HCT116 (cell line): ENCODE results near the gene ADAM8. TPM values are rescaled to one million over a fixed set of nuclear protein-coding genes. Genes with fewer than 3 reads are reported as not detected.

Experiments used
- ATAC-seq: fragments of 200-7000 bp; cut with Tn5 transposase; 2 replicates; pipeline ENCODE4 v1.9.1; 2020; ENCODE audit warnings: mild to moderate bottlenecking, moderate library complexity
- BruUV-seq: library from RNA; stranded (reverse); fragments of 400-500 nt; replicated peaks from 2 replicates; lab custom pipeline; 2021; lab: Mats Ljungman, UMichigan
- CTCF ChIA-PET: fragments of 300-600 bp; sonication (Branson Sonifier 250); formaldehyde crosslinking; loops from one replicate; lab custom pipeline; 2021; ENCODE audit warnings: antibody characterized with exemption; lab: Charles Lee
- POLR2A ChIA-PET: fragments of 300-600, 350-600 bp; sonication (Branson Sonifier 250); formaldehyde crosslinking; loops from one replicate; lab custom pipeline; 2021; ENCODE audit warnings: antibody characterized with exemption; lab: Charles Lee
- RAD21 ChIA-PET, 2 experiments: fragments of 300-600 bp; sonication (Branson Sonifier 250); formaldehyde crosslinking; loops; one replicate each; lab custom pipeline; 2023; ENCODE audit warnings: low total read pairs in 2 of 2; ENCODE audit not compliant: uncharacterized antibody in 2 of 2, unreplicated experiment in 2 of 2, low non-redundant PET in 1 of 2; lab: Charles Lee
- DNase-seq: peaks from one replicate; pipeline ENCODE4 v3.0.0-alpha.2; 2010; ENCODE audit warnings: low read depth, low spot score
- H2AFZ ChIP-seq: fragments of 200-600 bp; shearing (Covaris generic), sonication (generic); 2 replicates; pipeline ENCODE4 v1.6.1; 2017; ENCODE audit warnings: low read depth, mixed run types, mixed read lengths, antibody characterized with exemption, low read length; ENCODE audit not compliant: poor library complexity, severe bottlenecking
- H3K27ac ChIP-seq: 2 replicates; pipeline ENCODE4 v1.5.1; 2012; ENCODE audit warnings: low read depth, low read length
- H3K27me3 ChIP-seq: fragments of 200-600 bp; sonication (generic); 2 replicates; pipeline ENCODE4 v1.6.1; 2016; ENCODE audit warnings: mixed run types, low read length, mixed read lengths; ENCODE audit not compliant: insufficient read depth
- H3K36me3 ChIP-seq, 2 experiments: fragments of 200-500 bp in 1 of 2; fragments of 200-600 bp in 1 of 2; sonication (Bioruptor generic) in 1 of 2; sonication (generic) in 1 of 2; 2 replicates each; pipeline versions ENCODE4 v1.5.1 to v1.6.1; 2014 to 2016; ENCODE audit warnings: low read length in 2 of 2, inconsistent platforms in 1 of 2, mixed read lengths in 1 of 2, mixed run types in 1 of 2; ENCODE audit not compliant: insufficient read depth in 2 of 2, control insufficient read depth in 1 of 2
- H3K4me1 ChIP-seq, 2 experiments: fragments of 200-600 bp in 1 of 2; sonication (generic) in 1 of 2; 2 replicates each; pipeline versions ENCODE4 v1.5.1 to v1.6.1; 2012 to 2017; ENCODE audit warnings: low read length in 2 of 2, inconsistent platforms in 1 of 2, mild to moderate bottlenecking in 1 of 2, mixed read lengths in 1 of 2, mixed run types in 1 of 2, moderate library complexity in 1 of 2; ENCODE audit not compliant: insufficient read depth in 2 of 2, control insufficient read depth in 1 of 2
- H3K4me2 ChIP-seq: fragments of 200-600 bp; sonication (generic); 2 replicates; pipeline ENCODE4 v1.6.1; 2017; ENCODE audit warnings: mixed run types, low read length, mixed read lengths
- H3K4me3 ChIP-seq, 2 experiments: fragments of 200-600 bp in 1 of 2; sonication (generic) in 1 of 2; replicated peaks in 1 of 2; 2 replicates each; pipeline ENCODE4 v1.5.1; 2011 to 2016; ENCODE audit warnings: low read length in 2 of 2, control low read depth in 1 of 2, low read depth in 1 of 2, mild to moderate bottlenecking in 1 of 2, mixed read lengths in 1 of 2, mixed run types in 1 of 2
- H3K79me2 ChIP-seq: fragments of 200-600 bp; sonication (generic); 2 replicates; pipeline ENCODE4 v1.6.1; 2017; ENCODE audit warnings: mild to moderate bottlenecking, mixed run types, low read length, moderate library complexity, mixed read lengths; ENCODE audit not compliant: insufficient read depth
- H3K9ac ChIP-seq: fragments of 200-600 bp; sonication (generic); 2 replicates; pipeline ENCODE4 v1.6.1; 2016; ENCODE audit warnings: low read length, mixed read lengths
- H3K9me2 ChIP-seq: fragments of 200-600 bp; sonication (generic), shearing (Covaris generic); 2 replicates; pipeline ENCODE4 v1.6.1; 2017; ENCODE audit warnings: mixed run types, mild to moderate bottlenecking, moderate library complexity; ENCODE audit not compliant: insufficient read depth
- H3K9me3 ChIP-seq, 2 experiments: fragments of 200-500 bp in 1 of 2; fragments of 200-600 bp in 1 of 2; sonication (Bioruptor generic) in 1 of 2; sonication (generic) in 1 of 2; 2 replicates each; pipeline ENCODE4 v1.6.1; 2014 to 2017; ENCODE audit warnings: low read length in 2 of 2, mixed read lengths in 2 of 2, inconsistent platforms in 1 of 2, low read depth in 1 of 2, mild to moderate bottlenecking in 1 of 2, mixed run types in 1 of 2, moderate library complexity in 1 of 2; ENCODE audit not compliant: control insufficient read depth in 1 of 2, insufficient read depth in 1 of 2
- H4K20me1 ChIP-seq: fragments of 200-600 bp; sonication (generic), shearing (Covaris generic); 2 replicates; pipeline ENCODE4 v1.6.1; 2017; ENCODE audit warnings: mixed run types, mild to moderate bottlenecking, moderate library complexity; ENCODE audit not compliant: insufficient read depth
- EGR1 ChIP-seq: IDR thresholded peaks from 2 replicates; pipeline ENCODE4 v1.6.1; 2012; ENCODE audit warnings: low read depth
- EZH2 ChIP-seq: fragments of 200-600 bp; sonication (generic); IDR thresholded peaks from 2 replicates; pipeline ENCODE4 v1.6.1; 2017; ENCODE audit warnings: antibody characterized with exemption, mixed run types
- EZH2phosphoT487 ChIP-seq: fragments of 200-600 bp; IDR thresholded peaks from 2 replicates; pipeline ENCODE4 v1.6.1; 2018; ENCODE audit warnings: antibody characterized with exemption, borderline replicate concordance
- FOSL1 ChIP-seq: IDR thresholded peaks from 2 replicates; pipeline ENCODE4 v1.6.1; 2012; ENCODE audit warnings: low read depth
- JUND ChIP-seq: IDR thresholded peaks from 2 replicates; pipeline ENCODE4 v1.6.1; 2012
- POLR2A ChIP-seq: IDR thresholded peaks from 2 replicates; pipeline ENCODE4 v1.7.0; 2011; ENCODE audit warnings: borderline replicate concordance; ENCODE audit not compliant: insufficient read depth, insufficient read length; ENCODE audit errors: extremely low read depth
- POLR2AphosphoS5 ChIP-seq: IDR thresholded peaks from 2 replicates; pipeline ENCODE4 v1.6.1; 2011; ENCODE audit warnings: mild to moderate bottlenecking, low read depth, low read length, moderate library complexity
- RAD21 ChIP-seq: IDR thresholded peaks from 2 replicates; pipeline ENCODE4 v1.6.1; 2012; ENCODE audit warnings: low read depth, mild to moderate bottlenecking
- SIN3A ChIP-seq: IDR thresholded peaks from 2 replicates; pipeline ENCODE4 v1.6.1; 2012; ENCODE audit warnings: low read depth
- SRF ChIP-seq: IDR thresholded peaks from 2 replicates; pipeline ENCODE4 v1.6.1; 2012; ENCODE audit warnings: low read depth
- TCF7L2 ChIP-seq: IDR thresholded peaks from 2 replicates; pipeline ENCODE4 v1.7.0; 2011; ENCODE audit warnings: borderline replicate concordance, inconsistent platforms; ENCODE audit not compliant: insufficient read depth, insufficient read length; ENCODE audit errors: extremely low read depth
- ZFX ChIP-seq: fragments of 450-650 bp; IDR thresholded peaks from 2 replicates; pipeline ENCODE4 v1.6.1; 2017
- intact Hi-C: fragments of 100-400 bp; cut with micrococcal nuclease; formaldehyde crosslinking; loops from 2 replicates; pipeline ENCODE4 v1.10.0; 2022
- total RNA-seq: library from RNA; stranded (reverse); gene quantifications from one replicate; pipeline ENCODE4 v1.2.1, GENCODE V29; 2021; ENCODE audit not compliant: unreplicated experiment
- TF ChIP-seq, protein P1 (sequence below): IDR thresholded peaks from 2 replicates; pipeline ENCODE4 v1.6.1; 2011; ENCODE audit warnings: mild to moderate bottlenecking, low read length, moderate library complexity; ENCODE audit not compliant: insufficient replicate concordance; ENCODE audit errors: extremely low read depth
- TF ChIP-seq, protein P2 (sequence below): IDR thresholded peaks from 2 replicates; pipeline ENCODE4 v1.6.1; 2012
- TF ChIP-seq, protein P3 (sequence below): IDR thresholded peaks from 2 replicates; pipeline ENCODE4 v1.6.1; 2012

Gene ADAM8
- total RNA-seq, 1 experiment from 2014 or later, result 4.1 TPM

DNA sequence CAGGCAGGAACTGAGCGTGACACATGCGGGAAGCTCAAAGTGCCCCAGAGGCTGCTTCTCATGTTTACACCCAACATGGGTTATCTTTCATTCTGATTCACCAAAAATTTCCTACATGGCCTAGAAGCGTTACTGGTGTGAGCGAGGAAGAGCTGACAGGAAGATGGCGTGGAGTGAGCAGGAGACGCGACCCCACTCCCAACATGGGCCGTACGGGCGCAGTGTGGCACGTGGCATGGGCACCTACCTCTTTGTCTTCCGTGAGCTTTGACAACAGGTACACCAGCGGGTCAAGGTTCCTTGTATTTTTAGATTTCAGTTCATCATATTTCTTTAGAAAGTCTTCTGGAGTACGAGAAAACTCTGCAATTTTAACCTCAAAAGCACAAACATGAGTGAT lies 23.1 kb upstream of the ADAM8 start (continued):
- TF ChIP-seq, protein P1, sequence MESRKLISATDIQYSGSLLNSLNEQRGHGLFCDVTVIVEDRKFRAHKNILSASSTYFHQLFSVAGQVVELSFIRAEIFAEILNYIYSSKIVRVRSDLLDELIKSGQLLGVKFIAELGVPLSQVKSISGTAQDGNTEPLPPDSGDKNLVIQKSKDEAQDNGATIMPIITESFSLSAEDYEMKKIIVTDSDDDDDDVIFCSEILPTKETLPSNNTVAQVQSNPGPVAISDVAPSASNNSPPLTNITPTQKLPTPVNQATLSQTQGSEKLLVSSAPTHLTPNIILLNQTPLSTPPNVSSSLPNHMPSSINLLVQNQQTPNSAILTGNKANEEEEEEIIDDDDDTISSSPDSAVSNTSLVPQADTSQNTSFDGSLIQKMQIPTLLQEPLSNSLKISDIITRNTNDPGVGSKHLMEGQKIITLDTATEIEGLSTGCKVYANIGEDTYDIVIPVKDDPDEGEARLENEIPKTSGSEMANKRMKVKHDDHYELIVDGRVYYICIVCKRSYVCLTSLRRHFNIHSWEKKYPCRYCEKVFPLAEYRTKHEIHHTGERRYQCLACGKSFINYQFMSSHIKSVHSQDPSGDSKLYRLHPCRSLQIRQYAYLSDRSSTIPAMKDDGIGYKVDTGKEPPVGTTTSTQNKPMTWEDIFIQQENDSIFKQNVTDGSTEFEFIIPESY, result no peak

DNA sequence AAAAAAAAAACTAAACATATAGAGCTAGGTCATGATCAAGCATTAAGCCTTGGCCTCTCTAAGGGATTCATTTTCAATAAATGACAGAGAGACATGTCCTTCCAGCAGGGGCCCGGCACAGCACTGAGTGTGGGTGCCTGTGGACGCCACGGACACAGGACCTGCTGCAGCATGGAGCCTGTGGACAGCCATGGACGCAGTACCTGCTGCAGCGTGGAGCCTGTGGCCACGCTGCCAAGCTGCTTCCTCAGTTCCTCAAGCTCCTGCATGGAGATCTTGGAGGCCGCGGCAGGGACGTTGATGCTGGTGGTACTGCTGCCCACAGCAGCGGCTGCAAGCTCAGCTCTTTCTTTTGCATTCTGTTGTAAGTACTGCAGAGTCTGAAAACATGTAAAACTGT lies 22.6 kb upstream of the ADAM8 start:
- Histone ChIP-seq H4K20me1 (no peaks in the 10 kb centered on the region), H3K4me3 (no peak overlapping the region), H3K9me2 (no peaks in the 10 kb centered on the region), H3K4me2 (no peak overlapping the region), H3K9me3 (no peaks in the 10 kb centered on the region), H2AFZ (no peak overlapping the region), H3K36me3 (peaks cover 0 to 4% of the 10 kb centered on the region in 2 experiments; a peak in 3 of 4 replicates), H3K79me2 (peaks cover 18% of the 10 kb centered on the region), H3K27me3 (no peaks in the 10 kb centered on the region), H3K9ac (no peak overlapping the region), H3K4me1 (no peaks in the 10 kb centered on the region), H3K27ac (no peak overlapping the region)
- no peak for DNase-seq
- RAD21 ChIA-PET, result no interaction called here
- POLR2A ChIA-PET, result no interaction called here
- no TSS peak for BruUV-seq
- CTCF ChIA-PET, result no interaction called here
- intact Hi-C loops, result no loop called here
- TF ChIP-seq, protein P2, sequence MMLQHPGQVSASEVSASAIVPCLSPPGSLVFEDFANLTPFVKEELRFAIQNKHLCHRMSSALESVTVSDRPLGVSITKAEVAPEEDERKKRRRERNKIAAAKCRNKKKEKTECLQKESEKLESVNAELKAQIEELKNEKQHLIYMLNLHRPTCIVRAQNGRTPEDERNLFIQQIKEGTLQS, result no peak
- TF ChIP-seq POLR2AphosphoS5 (no peak), SRF (no peak), POLR2A (no peak), TCF7L2 (no peak), FOSL1 (no peak), EGR1 (no peak), SIN3A (no peak), JUND (no peak), ZFX (no peak), RAD21 (no peak), EZH2 (no peak), EZH2phosphoT487 (no peak)
- TF ChIP-seq, protein P3, sequence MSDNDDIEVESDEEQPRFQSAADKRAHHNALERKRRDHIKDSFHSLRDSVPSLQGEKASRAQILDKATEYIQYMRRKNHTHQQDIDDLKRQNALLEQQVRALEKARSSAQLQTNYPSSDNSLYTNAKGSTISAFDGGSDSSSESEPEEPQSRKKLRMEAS, result no peak
- TF ChIP-seq, protein P1, result no peak
- no peak for ATAC-seq
